MM.1S (cell line): ENCODE measurements around the gene BORA.

Experiments
- DNase-seq: peaks from one replicate; pipeline ENCODE4 v3.0.0-alpha.2; 2015
- H2AFZ ChIP-seq: fragments of 300-600 bp; sonication (generic); 2 replicates; pipeline ENCODE4 v1.6.0; 2016; ENCODE audit warnings: antibody characterized with exemption, low read length
- H3F3A ChIP-seq: fragments of 300-600 bp; sonication (generic); 2 replicates; pipeline ENCODE4 v1.6.1; 2016; ENCODE audit warnings: mild to moderate bottlenecking, antibody characterized with exemption, low read length, moderate library complexity, mixed read lengths; ENCODE audit not compliant: insufficient read depth
- H3K27ac ChIP-seq: fragments of 300-600 bp; sonication (generic); 2 replicates; pipeline ENCODE4 v1.5.1; 2016; ENCODE audit warnings: mild to moderate bottlenecking, low read length
- H3K27me3 ChIP-seq: fragments of 300-600 bp; sonication (generic); replicated peaks from 2 replicates; pipeline ENCODE4 v1.6.0; 2016; ENCODE audit warnings: low read length; ENCODE audit not compliant: insufficient read depth
- H3K36me3 ChIP-seq: fragments of 300-600 bp; sonication (generic); replicated peaks from 2 replicates; pipeline ENCODE4 v1.6.1; 2016; ENCODE audit warnings: mild to moderate bottlenecking, low read length, mixed read lengths; ENCODE audit not compliant: insufficient read depth
- H3K4me1 ChIP-seq: fragments of 300-600 bp; sonication (generic); 2 replicates; pipeline ENCODE4 v1.6.1; 2016; ENCODE audit warnings: low read length, mixed read lengths
- H3K4me2 ChIP-seq: fragments of 300-600 bp; sonication (generic); 2 replicates; pipeline ENCODE4 v1.6.0; 2016; ENCODE audit warnings: low read depth, low read length
- H3K4me3 ChIP-seq: fragments of 300-600 bp; sonication (generic); 2 replicates; pipeline ENCODE4 v1.5.1; 2016; ENCODE audit warnings: low read length, mixed read lengths
- H3K79me2 ChIP-seq: fragments of 300-600 bp; sonication (generic); 2 replicates; pipeline ENCODE4 v1.6.1; 2016; ENCODE audit warnings: mixed run types, low read length, mixed read lengths
- H3K9ac ChIP-seq: fragments of 300-600 bp; sonication (generic); 2 replicates; pipeline ENCODE4 v1.6.1; 2016; ENCODE audit warnings: low read length, mixed read lengths
- H3K9me2 ChIP-seq: fragments of 300-600 bp; sonication (generic); replicated peaks from 2 replicates; pipeline ENCODE4 v1.6.1; 2016; ENCODE audit warnings: mild to moderate bottlenecking, low read length, mixed read lengths; ENCODE audit not compliant: insufficient read depth
- H3K9me3 ChIP-seq: fragments of 300-600 bp; sonication (generic); replicated peaks from 2 replicates; pipeline ENCODE4 v1.6.1; 2016; ENCODE audit warnings: mild to moderate bottlenecking, low read length, mixed read lengths; ENCODE audit not compliant: insufficient read depth
- H4K20me1 ChIP-seq: fragments of 300-600 bp; sonication (generic); 2 replicates; pipeline ENCODE4 v1.6.1; 2016; ENCODE audit warnings: mild to moderate bottlenecking, low read length, moderate library complexity, mixed read lengths; ENCODE audit not compliant: insufficient read depth
- CTCF ChIP-seq: fragments of 300-600 bp; sonication (generic); IDR thresholded peaks from 2 replicates; pipeline ENCODE4 v1.5.1; 2016; ENCODE audit warnings: antibody characterized with exemption, low read length, mixed read lengths
- EZH2 ChIP-seq: fragments of 300-600 bp; sonication (generic); optimal IDR thresholded peaks from 2 replicates; pipeline ENCODE3; 2017; ENCODE audit warnings: low read depth, mild to moderate bottlenecking, antibody characterized with exemption, low read length, mixed read lengths
- EZH2phosphoT487 ChIP-seq: fragments of 300-600 bp; sonication (generic); IDR thresholded peaks from 2 replicates; pipeline ENCODE4 v1.6.1; 2018; ENCODE audit warnings: antibody characterized with exemption, low read length

The BORA gene

GRCh38 chr13:72788831-72789230 is 61.1 kb downstream of the BORA start:
- H3K79me2 ChIP-seq: peaks cover under 1% of the 10 kb centered on the region; the same call in 1 of the 2 replicates
- no peak overlapping the region for H3K27ac ChIP-seq
- TF ChIP-seq EZH2phosphoT487 (no peak), EZH2 (no peak)
- H3K36me3 ChIP-seq: no peaks in the 10 kb centered on the region
- H3K4me3 ChIP-seq: no peak overlapping the region
- H3K9me3 ChIP-seq: no peaks in the 10 kb centered on the region
- no peaks in the 10 kb centered on the region for H3K9me2 ChIP-seq
- H4K20me1 ChIP-seq: no peaks in the 10 kb centered on the region
- no peak overlapping the region for H2AFZ ChIP-seq
- no peaks in the 10 kb centered on the region for H3K27me3 ChIP-seq
- no peaks in the 10 kb centered on the region for H3F3A ChIP-seq
- no peak overlapping the region for H3K4me2 ChIP-seq
- no peaks in the 10 kb centered on the region for H3K4me1 ChIP-seq
- no peak for DNase-seq
- no peak overlapping the region for H3K9ac ChIP-seq

- Histone ChIP-seq H3F3A (no peaks in the 10 kb centered on the region), H3K4me2 (no peak overlapping the region), H3K27ac (no peak overlapping the region), H3K4me3 (no peak overlapping the region), H3K9ac (no peak overlapping the region), H3K4me1 (no peaks in the 10 kb centered on the region), H2AFZ (no peak overlapping the region), H3K36me3 (no peaks in the 10 kb centered on the region; the same call in 1 of the 2 replicates), H3K9me3 (no peaks in the 10 kb centered on the region), H4K20me1 (no peaks in the 10 kb centered on the region), H3K27me3 (no peaks in the 10 kb centered on the region), H3K79me2 (no peaks in the 10 kb centered on the region), H3K9me2 (no peaks in the 10 kb centered on the region)
- no peak for DNase-seq
- no peak for TF ChIP-seq EZH2
- no peak for TF ChIP-seq EZH2phosphoT487
- no peak for TF ChIP-seq CTCF
Observed at GRCh38 chr13:72792640-72793039, 64.9 kb downstream of the BORA start.

- DNase-seq: no peak
- Histone ChIP-seq H3K4me1 (no peaks in the 10 kb centered on the region), H3K9me3 (no peaks in the 10 kb centered on the region), H3K27ac (no peak overlapping the region), H3K4me3 (no peak overlapping the region), H3K27me3 (no peaks in the 10 kb centered on the region), H3K4me2 (no peak overlapping the region), H3K79me2 (no peaks in the 10 kb centered on the region), H2AFZ (no peak overlapping the region), H3K9ac (no peak overlapping the region), H3F3A (no peaks in the 10 kb centered on the region), H3K36me3 (no peaks in the 10 kb centered on the region; the same call in 1 of the 2 replicates), H4K20me1 (no peaks in the 10 kb centered on the region), H3K9me2 (no peaks in the 10 kb centered on the region)
- TF ChIP-seq EZH2 (no peak), EZH2phosphoT487 (no peak), CTCF (no peak)
Observed at GRCh38 chr13:72798817-72799216, 71.1 kb downstream of the BORA start.

GRCh38 chr13:72804301-72804700 is 76.6 kb downstream of the BORA start:
- Histone ChIP-seq H3K79me2 (no peaks in the 10 kb centered on the region), H4K20me1 (no peaks in the 10 kb centered on the region), H3K4me1 (no peaks in the 10 kb centered on the region), H3K9me3 (no peaks in the 10 kb centered on the region), H3K9me2 (no peaks in the 10 kb centered on the region), H3F3A (no peaks in the 10 kb centered on the region), H2AFZ (no peak overlapping the region), H3K4me3 (no peak overlapping the region), H3K4me2 (no peak overlapping the region), H3K27me3 (no peaks in the 10 kb centered on the region), H3K27ac (no peak overlapping the region), H3K36me3 (no peaks in the 10 kb centered on the region), H3K9ac (no peak overlapping the region)
- TF ChIP-seq EZH2 (no peak), EZH2phosphoT487 (no peak), CTCF (no peak)
- DNase-seq: no peak
